Colonic mucosa (tissue), 4 donors: ENCODE results near the gene ABCA6. TPM values are rescaled to one million over a fixed set of nuclear protein-coding genes. Genes with fewer than 3 reads are reported as not detected.

Experiments
- DNase-seq: peaks from one replicate; pipeline ENCODE4 v3.0.0-alpha.2; 2020
- H3K27ac ChIP-seq: fragments of 200-600 bp; one replicate; pipeline ENCODE4 v1.8.0; 2021
- H3K27me3 ChIP-seq: fragments of 200-600 bp; one replicate; pipeline ENCODE4 v1.8.0; 2021
- H3K36me3 ChIP-seq: fragments of 200-600 bp; one replicate; pipeline ENCODE4 v1.8.0; 2021
- H3K4me1 ChIP-seq: fragments of 200-600 bp; one replicate; pipeline ENCODE4 v1.8.0; 2021; ENCODE audit warnings: mild to moderate bottlenecking
- H3K4me3 ChIP-seq: fragments of 200-600 bp; one replicate; pipeline ENCODE4 v1.8.0; 2021
- H3K9ac ChIP-seq, 2 donors: one replicate each; pipeline ENCODE4 v1.7.0; 2013; ENCODE audit warnings: control low read depth in 2 of 2, low read depth in 2 of 2, low read length in 2 of 2
- H3K9me3 ChIP-seq: fragments of 200-600 bp; one replicate; pipeline ENCODE4 v1.8.0; 2021
- CTCF ChIP-seq: fragments of 200-600 bp; IDR thresholded peaks from one replicate; pipeline ENCODE4 v1.8.0; 2022; ENCODE audit warnings: antibody characterized with exemption, mild to moderate bottlenecking
- intact Hi-C: fragments of 100-400 bp; cut with DNase I; formaldehyde crosslinking; loops from one replicate; pipeline ENCODE4 v1.14.1; 2022
- total RNA-seq, 2 donors: library from RNA; stranded (reverse); fragmentation: NEBNext Ultra II Directional in 1 of 2; extraction: Animal tissue kit (Norgen Biotek cat#: 25700) in 1 of 2; gene quantifications; one replicate each; pipeline ENCODE4 v1.2.1, GENCODE V29; 2021
- donor health status: healthy.
- donor health status: DM: no; HTN: no; CAD: no.
- donor health status: DM: no; HTN: no; CAD: no.

The ABCA6 gene
- total RNA-seq, 2 donors from 2014 or later, result 2.1 to 5.9 TPM

- H3K4me3 ChIP-seq, result no peak overlapping the region
- intact Hi-C loops, result loop anchor here (10.0 kb wide), 1 partner anchor 285 kb away; no protein-coding TSS in a partner anchor
- H3K27me3 ChIP-seq, result no peaks in the 10 kb centered on the region
- H3K9ac ChIP-seq, result no peak overlapping the region
- TF ChIP-seq CTCF, result no peak
- H3K36me3 ChIP-seq, result no peaks in the 10 kb centered on the region
- DNase-seq, result no peak
- H3K4me1 ChIP-seq, result no peaks in the 10 kb centered on the region
- H3K27ac ChIP-seq, result no peak overlapping the region
- no peaks in the 10 kb centered on the region for H3K9me3 ChIP-seq
Observed at GRCh38 chr17:69059458-69060175, 82.1 kb downstream of the ABCA6 start.

GRCh38 chr17:69058165-69058564 lies 83.5 kb downstream of the ABCA6 start:
- H3K27ac ChIP-seq, result no peak overlapping the region
- H3K9me3 ChIP-seq, result no peaks in the 10 kb centered on the region
- no peak overlapping the region for H3K9ac ChIP-seq
- intact Hi-C loops, result loop anchor here (10.0 kb wide), 1 partner anchor 283 kb away; no protein-coding TSS in a partner anchor
- no peaks in the 10 kb centered on the region for H3K36me3 ChIP-seq
- DNase-seq, result no peak
- peak; percentile 19 for TF ChIP-seq CTCF
- no peaks in the 10 kb centered on the region for H3K27me3 ChIP-seq
- no peaks in the 10 kb centered on the region for H3K4me1 ChIP-seq
- H3K4me3 ChIP-seq, result no peak overlapping the region

- H3K27ac ChIP-seq, result peak overlapping the region; percentile 42
- H3K27me3 ChIP-seq, result no peaks in the 10 kb centered on the region
- no peak for DNase-seq
Observed at GRCh38 chr17:69057280-69057679, 84.4 kb downstream of the ABCA6 start.

GRCh38 chr17:69056179-69056823 lies 85.4 kb downstream of the ABCA6 start:
- no peaks in the 10 kb centered on the region for H3K36me3 ChIP-seq
- H3K9me3 ChIP-seq, result no peaks in the 10 kb centered on the region
- H3K27me3 ChIP-seq, result no peaks in the 10 kb centered on the region
- H3K4me3 ChIP-seq, result no peak overlapping the region
- DNase-seq, result no peak
- no peak overlapping the region for H3K27ac ChIP-seq
- no peaks in the 10 kb centered on the region for H3K4me1 ChIP-seq
- intact Hi-C loops, result loop anchor here (10.0 kb wide), 1 partner anchor 282 kb away; no protein-coding TSS in a partner anchor
- no peak for TF ChIP-seq CTCF
- no peak overlapping the region for H3K9ac ChIP-seq

More at GRCh38 chr17:69057280-69057679, 84.4 kb downstream of the ABCA6 start:
- Histone ChIP-seq H3K36me3 (no peaks in the 10 kb centered on the region), H3K4me1 (no peaks in the 10 kb centered on the region), H3K9me3 (no peaks in the 10 kb centered on the region), H3K4me3 (no peak overlapping the region), H3K9ac (no peak overlapping the region)
- intact Hi-C loops, result loop anchor here (10.0 kb wide), 1 partner anchor 282 kb away; no protein-coding TSS in a partner anchor
- no peak for TF ChIP-seq CTCF

- H3K9ac ChIP-seq, result no peak overlapping the region
- no peak for TF ChIP-seq CTCF
- no peak overlapping the region for H3K4me3 ChIP-seq
- intact Hi-C loops, result loop anchor here (10.0 kb wide), 1 partner anchor 281 kb away; no protein-coding TSS in a partner anchor
- DNase-seq, result no peak
- H3K36me3 ChIP-seq, result no peaks in the 10 kb centered on the region
- H3K4me1 ChIP-seq, result no peaks in the 10 kb centered on the region
- H3K27me3 ChIP-seq, result no peaks in the 10 kb centered on the region
- no peaks in the 10 kb centered on the region for H3K9me3 ChIP-seq
- no peak overlapping the region for H3K27ac ChIP-seq
Observed at GRCh38 chr17:69055334-69055733, 86.4 kb downstream of the ABCA6 start.
